Daoy (cell line): ENCODE data around the gene GLRA1. TPM values are rescaled to one million over a fixed set of nuclear protein-coding genes. Genes with fewer than 3 reads are reported as not detected.
A peak's percentile ranks its signal among the peaks of the same experiment; 100 is the strongest.
"Not testable (repeated sequence)": the region's sequence is repeated elsewhere in the genome, so short reads cannot be mapped to it uniquely, and the experiment has no call there.

ENCODE experiments used
- DNase-seq: peaks from one replicate; pipeline ENCODE4 v3.0.0-alpha.2; 2015; ENCODE audit warnings: low read depth
- total RNA-seq: library from RNA; depleted of rRNA; stranded (reverse); fragments of >200 nt; shearing (Covaris generic); gene quantifications from 2 replicates; pipeline ENCODE4 v1.2.3, GENCODE V29; 2014

Gene GLRA1
- total RNA-seq, 1 experiment from 2014 or later: not detected

- peak; percentile 56 for DNase-seq
Measured at GRCh38 chr5:151885138-151885908, 39.3 kb downstream of the GLRA1 start.

- no peak for DNase-seq
Measured at GRCh38 chr5:151881621-151882225, 42.9 kb downstream of the GLRA1 start.

GRCh38 chr5:151880324-151880723, 44.3 kb downstream of the GLRA1 start:
- DNase-seq: no peak

- no peak for DNase-seq
Measured at GRCh38 chr5:151873701-151874100, 51.0 kb downstream of the GLRA1 start.

- no peak for DNase-seq
Measured at GRCh38 chr5:151872701-151873100, 52.0 kb downstream of the GLRA1 start.

- DNase-seq: peak; percentile 87
Measured at GRCh38 chr5:151870820-151871219, 53.8 kb downstream of the GLRA1 start.

GRCh38 chr5:151870271-151870670, 54.4 kb downstream of the GLRA1 start:
- DNase-seq: no peak

GRCh38 chr5:151869843-151870242, 54.8 kb downstream of the GLRA1 start:
- no peak for DNase-seq

GRCh38 chr5:151868451-151868850, 56.2 kb downstream of the GLRA1 start:
- no peak for DNase-seq

- DNase-seq: no peak
Measured at GRCh38 chr5:151864061-151864748, 60.4 kb downstream of the GLRA1 start.

- DNase-seq: no peak
Measured at GRCh38 chr5:151863566-151863965, 61.1 kb downstream of the GLRA1 start.

GRCh38 chr5:151862811-151863472, 61.7 kb downstream of the GLRA1 start:
- DNase-seq: no peak

- not testable (repeated sequence) for DNase-seq
Measured at GRCh38 chr5:151860867-151861266, 63.8 kb downstream of the GLRA1 start.

GRCh38 chr5:151856861-151857260, 67.8 kb downstream of the GLRA1 start:
- no peak for DNase-seq

GRCh38 chr5:151855701-151856100, 69.0 kb downstream of the GLRA1 start:
- no peak for DNase-seq

- no peak for DNase-seq
Measured at GRCh38 chr5:151847871-151848270, 76.8 kb downstream of the GLRA1 start.

GRCh38 chr5:151846765-151847164, 77.9 kb downstream of the GLRA1 start:
- no peak for DNase-seq

- not testable (repeated sequence) for DNase-seq
Measured at GRCh38 chr5:151832843-151833242, 91.8 kb downstream of the GLRA1 start.

GRCh38 chr5:151829370-151829769, 95.3 kb downstream of the GLRA1 start:
- no peak for DNase-seq

- peak; percentile 62 for DNase-seq
Measured at GRCh38 chr5:151825445-151825844, 99.2 kb downstream of the GLRA1 start.

GRCh38 chr5:151822141-151822540, 102.5 kb downstream of the GLRA1 start:
- DNase-seq: no peak

GRCh38 chr5:151820903-151821302, 103.7 kb downstream of the GLRA1 start:
- no peak for DNase-seq
